ENCODE results near the gene PRKAG2. TPM values are rescaled to one million over a fixed set of nuclear protein-coding genes. Genes with fewer than 3 reads are reported as not detected.

Gene PRKAG2
- total and polyA plus RNA-seq, 10 donors: 15.8 to 50.9 (median 32.8) TPM

- 85 to 94% (median 89%) methylated on average over 15 to 22 of the region's 22 CpGs for WGBS, 5 donors
- H3K27ac ChIP-seq: no peak overlapping the region
- H3K4me3 ChIP-seq: no peak overlapping the region
- H3K36me3 ChIP-seq: peaks cover 0 to 7% (median 0%) of the 10 kb centered on the region in 6 donors
- H3K27me3 ChIP-seq (replicated peaks in 1 of 7): no peaks in the 10 kb centered on the region
- no peaks in the 10 kb centered on the region for H3K9me3 ChIP-seq
- H3K4me1 ChIP-seq: peaks cover 0 to 30% (median 3%) of the 10 kb centered on the region in 6 donors
- DNase-seq: peak; percentile 52
- no peak for TF ChIP-seq POLR2AphosphoS5 (IDR thresholded peaks at IDR 0.05)
- no peak for TF ChIP-seq POLR2A (IDR thresholded peaks at IDR 0.05)
- no peak for TF ChIP-seq CTCF (IDR thresholded peaks at IDR 0.05 in 8 of 11, conservative IDR thresholded peaks at IDR 0.05 in 3 of 11)
- intact Hi-C loops (cut with DNase I; ENCODE audit: low total_unique reads): no loop called here
These were observed 67.6 kb downstream of the PRKAG2 start for GRCh38 chr7:151809146-151809863.

GRCh38 chr7:151808400-151809145 is 68.3 kb downstream of the PRKAG2 start:
- TF ChIP-seq POLR2AphosphoS5 (IDR thresholded peaks at IDR 0.05): peak in 2 of 3 donors; percentile 14 to 15
- TF ChIP-seq CTCF (IDR thresholded peaks at IDR 0.05 in 8 of 11, conservative IDR thresholded peaks at IDR 0.05 in 3 of 11): no peak
- no peak for TF ChIP-seq POLR2A (IDR thresholded peaks at IDR 0.05)
- 86 to 90% (median 90%) methylated on average over 22 to 24 of the region's 24 CpGs for WGBS, 5 donors
- Histone ChIP-seq H3K9me3 (no peaks in the 10 kb centered on the region), H3K4me3 (no peak overlapping the region), H3K36me3 (peaks cover 0 to 8% (median 0%) of the 10 kb centered on the region in 6 donors), H3K27ac (no peak overlapping the region), H3K27me3 (replicated peaks in 1 of 7) (no peaks in the 10 kb centered on the region), H3K4me1 (peaks cover 0 to 30% (median 3%) of the 10 kb centered on the region in 6 donors)
- intact Hi-C loops (cut with DNase I; ENCODE audit: low total_unique reads): no loop called here
- DNase-seq: peak; percentile 32

- Histone ChIP-seq H3K36me3 (peaks cover 0 to 8% (median 0%) of the 10 kb centered on the region in 6 donors), H3K4me3 (no peak overlapping the region), H3K9me3 (no peaks in the 10 kb centered on the region), H3K27ac (peak overlapping the region in 1 of 8 donors; percentile 21), H3K27me3 (replicated peaks in 1 of 7) (no peaks in the 10 kb centered on the region), H3K4me1 (peaks cover 0 to 30% (median 3%) of the 10 kb centered on the region in 6 donors)
- DNase-seq: peak; percentile 70
- TF ChIP-seq CTCF (IDR thresholded peaks at IDR 0.05 in 8 of 11, conservative IDR thresholded peaks at IDR 0.05 in 3 of 11) (no peak), POLR2AphosphoS5 (IDR thresholded peaks at IDR 0.05) (no peak), POLR2A (IDR thresholded peaks at IDR 0.05) (no peak)
- intact Hi-C loops (cut with DNase I; ENCODE audit: low total_unique reads): no loop called here
- WGBS, 5 donors: 54 to 88% (median 74%) methylated on average over 15 of the region's 15 CpGs
These were observed 69.1 kb downstream of the PRKAG2 start for GRCh38 chr7:151807846-151808245.
